Measurements from ENCODE around the gene POMGNT1.
"Not testable (repeated sequence)": the region's sequence is repeated elsewhere in the genome, so short reads cannot be mapped to it uniquely, and the experiment has no call there.

The POMGNT1 gene

DNA sequence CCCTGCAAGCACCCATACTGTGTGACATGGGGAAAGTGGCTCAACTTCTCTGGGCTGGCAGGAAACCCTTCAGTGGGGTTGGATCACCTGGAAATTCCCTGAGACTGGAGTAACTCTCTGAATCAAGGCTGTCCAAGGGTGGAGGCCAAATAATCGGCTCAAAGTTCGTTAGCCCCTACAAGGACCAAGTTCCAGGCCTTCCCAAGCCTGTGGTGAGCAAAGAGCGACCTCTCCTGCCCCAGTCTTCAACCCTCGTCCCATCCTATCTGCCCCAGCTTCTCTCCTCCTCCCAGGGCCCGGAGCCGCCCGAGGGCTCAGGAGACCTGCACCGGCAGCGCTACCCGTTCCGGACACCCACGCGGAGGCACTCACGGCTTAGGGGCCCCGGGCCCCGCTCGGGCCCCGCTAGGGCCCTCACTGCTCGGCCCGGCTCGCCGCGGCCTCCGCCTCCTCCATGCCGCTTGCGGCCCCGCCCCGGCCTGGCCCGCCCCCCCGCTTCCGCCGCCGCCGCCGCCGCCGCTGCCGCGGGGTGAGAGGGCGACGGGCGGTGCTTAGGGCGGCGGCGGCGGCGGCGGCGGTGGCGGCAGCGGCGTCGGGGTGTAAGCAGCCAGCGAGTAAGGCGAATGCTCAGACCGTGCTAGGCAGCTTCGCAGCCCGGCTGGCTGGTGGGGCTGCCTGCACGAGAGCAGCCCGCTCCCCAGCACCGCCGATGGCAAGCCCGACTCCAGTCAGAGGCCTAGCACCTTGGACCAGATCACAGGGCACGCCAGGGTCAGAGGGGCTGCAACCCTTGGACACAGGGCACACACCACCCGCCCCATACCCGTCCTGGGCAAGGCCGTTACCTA, at the start of gene POMGNT1:
POMGNT1 (minus strand) TSS at position 471 of the 848 bp plus-strand sequence. CDS start 613 bp downstream, outside the sequence.
- peak; percentile 55 for DNase-seq (ENCODE audit: low read depth)

DNA sequence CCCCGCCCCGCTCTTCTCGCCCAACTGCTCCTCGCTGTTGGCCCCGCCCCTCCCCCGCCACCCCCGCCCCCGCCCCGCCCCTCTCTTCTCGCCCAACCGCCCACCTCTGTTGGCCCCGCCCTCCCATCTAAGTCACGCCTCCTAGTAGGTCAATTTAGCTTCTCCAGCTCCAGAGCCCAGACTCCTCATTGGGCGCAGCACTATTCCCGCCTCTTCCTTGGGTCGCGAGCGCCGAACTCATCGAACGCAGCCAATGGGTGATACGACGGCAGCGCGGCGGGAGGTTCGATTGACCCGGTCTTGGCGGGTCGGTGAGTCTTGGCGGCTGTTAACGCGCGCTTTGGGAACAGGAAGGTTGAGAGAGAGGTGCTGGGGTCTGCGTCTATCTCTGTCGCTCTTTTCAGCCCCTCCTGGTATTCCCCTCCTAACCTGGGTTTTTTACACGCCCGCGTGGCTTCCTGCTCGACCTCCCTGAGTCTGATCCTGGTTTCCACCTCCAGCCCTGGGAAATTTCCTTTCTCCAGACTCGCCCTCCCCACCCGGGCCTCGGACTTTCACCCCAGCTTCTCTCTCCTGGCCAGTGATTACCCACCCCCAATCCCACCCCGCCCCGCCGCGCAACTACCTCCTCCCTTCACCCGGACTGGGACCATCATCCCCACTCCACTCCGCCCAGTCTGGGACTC, 49.3 kb upstream of the POMGNT1 start, which contains the start of gene RAD54L:
RAD54L (plus strand) TSS at position 328 of the 686 bp plus-strand sequence. CDS start 643 bp downstream, outside the sequence.
- DNase-seq (ENCODE audit: low read depth), result peak; percentile 89

DNA sequence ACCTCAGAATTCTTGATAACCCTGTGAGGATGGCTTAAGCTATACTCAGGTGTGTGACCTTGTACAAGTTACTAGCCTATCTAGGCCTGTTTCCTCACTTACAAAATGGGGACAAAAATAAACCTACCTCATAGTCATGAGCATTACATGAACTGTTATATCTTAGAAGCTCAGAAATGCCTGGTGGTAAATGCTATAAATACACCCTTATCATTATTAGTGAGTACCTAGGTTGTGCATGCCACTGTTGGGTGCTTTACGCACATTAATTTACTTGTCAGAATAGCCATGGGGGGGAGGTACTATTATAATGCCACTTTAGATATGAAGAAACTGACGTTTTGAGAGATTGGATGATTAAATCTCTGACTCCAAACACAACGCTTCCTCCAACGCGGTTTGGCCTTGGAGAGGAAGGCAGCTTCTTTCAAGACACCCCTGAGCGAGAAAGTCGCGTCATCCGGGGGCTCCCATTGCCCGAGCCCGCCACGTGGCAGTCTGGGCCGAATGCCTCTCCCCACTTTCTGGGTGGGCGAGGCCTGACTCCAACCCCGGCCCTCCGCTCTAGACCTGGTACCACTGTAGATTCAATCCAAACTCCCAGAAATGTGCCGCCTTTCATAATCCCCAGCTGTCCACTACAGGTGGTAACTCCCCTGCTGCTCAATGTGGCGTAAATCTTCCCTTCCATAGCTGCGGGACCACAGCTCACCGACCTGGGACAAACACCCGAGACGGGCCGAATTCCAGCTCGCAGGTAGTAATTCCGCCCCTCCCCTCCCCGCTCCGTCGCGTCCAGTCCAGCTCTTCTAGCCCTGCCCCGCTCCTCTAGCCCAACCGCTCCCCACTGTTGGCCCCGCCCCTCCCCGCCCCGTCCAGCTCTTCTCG, 48.6 kb upstream of the POMGNT1 start:
- DNase-seq (ENCODE audit: low read depth), result peak; percentile 27

DNA sequence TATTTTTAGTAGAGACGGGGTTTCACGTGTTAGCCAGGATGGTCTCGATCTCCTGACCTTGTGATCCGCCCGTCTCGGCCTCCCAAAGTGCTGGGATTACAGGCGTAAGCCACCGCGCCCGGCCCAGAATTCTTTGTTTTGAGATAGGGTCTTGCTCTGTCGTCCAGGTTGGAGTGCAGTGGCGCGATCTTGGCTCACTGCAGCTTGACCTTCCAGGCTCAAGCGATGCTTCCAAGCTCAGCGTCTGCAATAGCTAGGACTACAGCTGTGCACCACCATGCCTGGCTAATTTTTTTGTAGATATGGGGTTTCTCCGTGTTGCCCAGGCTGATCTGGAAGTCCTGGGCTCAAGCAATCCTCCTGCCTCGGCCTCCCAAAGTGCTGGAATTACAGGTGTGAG, 47.9 kb upstream of the POMGNT1 start:
- not testable (repeated sequence) for DNase-seq (ENCODE audit: low read depth)

DNA sequence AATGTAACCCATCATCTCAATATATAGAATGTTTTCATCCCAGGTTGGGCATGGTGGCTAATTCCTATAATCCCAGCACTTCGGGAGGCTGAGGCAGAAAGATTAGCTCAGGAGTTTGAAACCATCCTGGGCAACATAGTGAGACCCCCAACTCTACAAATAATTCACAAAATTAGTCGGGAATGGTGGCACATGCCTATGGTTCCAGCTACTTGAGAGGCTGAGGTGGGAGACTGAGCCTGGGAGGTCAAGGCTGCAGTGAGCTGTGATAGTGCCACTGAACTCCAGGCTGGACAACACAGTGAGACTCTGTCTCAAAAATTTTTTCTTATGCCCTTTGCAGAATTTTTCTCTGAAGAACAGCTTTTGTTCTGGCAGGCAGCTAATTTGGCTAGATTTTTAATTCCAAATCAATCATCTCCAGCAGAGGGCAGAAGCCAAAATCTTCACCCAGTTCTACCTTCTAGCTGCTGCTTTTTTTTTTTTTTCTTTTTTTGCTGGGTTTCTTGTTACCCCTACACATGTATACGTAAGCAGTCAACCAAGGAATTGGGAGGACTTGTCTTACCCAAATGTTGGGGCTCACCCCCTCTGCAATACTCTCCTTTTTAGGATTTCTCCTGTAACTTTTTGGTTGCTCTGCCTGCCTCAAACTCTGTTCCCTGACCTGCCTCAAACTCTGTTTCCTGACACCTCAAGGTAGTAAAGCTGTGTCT, 46.6 kb upstream of the POMGNT1 start:
- no peak for DNase-seq (ENCODE audit: low read depth)

DNA sequence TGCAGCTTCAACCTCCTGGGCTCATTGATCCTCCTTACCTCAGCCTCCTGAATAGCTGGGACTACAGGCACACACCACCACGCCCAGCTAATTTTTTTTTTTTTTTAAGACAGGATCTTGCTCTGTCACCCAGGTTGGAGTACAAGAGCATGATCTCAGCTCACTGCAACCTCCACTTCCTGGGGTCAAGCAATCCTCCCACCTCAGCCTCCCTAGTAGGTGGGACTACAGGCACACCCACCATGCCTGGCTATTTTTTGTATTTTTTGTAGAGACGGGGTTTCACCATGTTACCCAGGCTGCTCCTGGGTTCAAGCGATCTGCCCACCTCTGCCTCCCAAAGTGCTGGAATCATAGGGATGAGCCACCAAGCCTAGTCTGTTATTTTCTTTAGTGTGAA, 45.6 kb upstream of the POMGNT1 start:
- DNase-seq (ENCODE audit: low read depth), result not testable (repeated sequence)

DNA sequence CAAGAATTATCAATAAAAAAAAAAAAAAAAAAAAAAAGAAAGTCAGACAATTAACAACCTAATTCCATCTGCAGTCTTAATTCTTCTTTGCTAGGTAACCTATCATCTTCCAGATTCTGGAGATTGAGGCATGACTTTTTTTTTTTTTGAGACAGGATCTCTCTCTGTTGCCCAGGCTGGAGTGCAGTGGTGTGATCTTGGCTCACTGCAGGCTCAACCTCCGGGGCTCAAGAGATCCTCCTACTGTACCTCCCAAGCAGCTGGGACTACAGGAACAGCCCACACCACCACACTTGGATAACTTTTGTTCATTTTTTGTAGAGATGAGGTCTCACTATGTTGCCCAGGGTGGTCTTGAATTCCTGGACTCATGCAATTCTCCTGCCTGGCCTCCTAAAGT, 44.7 kb upstream of the POMGNT1 start:
- DNase-seq (ENCODE audit: low read depth), result no peak

DNA sequence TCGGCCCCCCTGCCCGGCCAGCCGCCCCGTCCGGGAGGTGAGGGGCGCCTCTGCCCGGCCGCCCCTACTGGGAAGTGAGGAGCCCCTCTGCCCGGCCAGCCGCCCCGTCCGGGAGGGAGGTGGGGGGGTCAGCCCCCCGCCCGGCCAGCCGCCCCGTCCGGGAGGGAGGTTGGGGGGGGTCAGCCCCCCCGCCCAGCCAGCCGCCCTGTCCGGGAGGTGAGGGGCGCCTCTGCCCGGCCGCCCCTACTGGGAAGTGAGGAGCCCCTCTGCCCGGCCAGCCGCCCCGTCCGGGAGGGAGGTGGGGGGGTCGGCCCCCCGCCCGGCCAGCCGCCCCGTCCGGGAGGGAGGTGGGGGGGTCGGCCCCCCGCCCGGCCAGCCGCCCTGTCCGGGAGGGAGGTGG, 43.5 kb upstream of the POMGNT1 start:
- not testable (repeated sequence) for DNase-seq (ENCODE audit: low read depth)

DNA sequence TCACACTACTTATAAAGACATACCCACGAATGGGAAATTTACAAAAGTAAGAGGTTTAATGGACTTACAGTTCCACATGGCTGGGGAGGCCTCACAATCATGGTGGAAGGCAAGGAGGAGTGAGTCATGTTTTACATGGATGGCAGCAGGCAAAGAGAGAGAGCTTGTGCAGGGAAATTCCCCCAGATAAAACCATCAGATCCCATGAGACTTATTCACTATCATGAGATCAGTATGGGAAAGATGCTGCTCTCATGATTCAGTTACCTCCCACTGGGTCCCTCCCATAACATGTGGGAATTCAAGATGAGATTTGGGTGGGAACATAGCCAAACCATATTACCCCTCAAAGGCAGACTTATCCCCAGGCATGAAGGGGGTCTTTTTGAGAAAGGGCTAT, 40.6 kb upstream of the POMGNT1 start:
- DNase-seq (ENCODE audit: low read depth), result not testable (repeated sequence)

DNA sequence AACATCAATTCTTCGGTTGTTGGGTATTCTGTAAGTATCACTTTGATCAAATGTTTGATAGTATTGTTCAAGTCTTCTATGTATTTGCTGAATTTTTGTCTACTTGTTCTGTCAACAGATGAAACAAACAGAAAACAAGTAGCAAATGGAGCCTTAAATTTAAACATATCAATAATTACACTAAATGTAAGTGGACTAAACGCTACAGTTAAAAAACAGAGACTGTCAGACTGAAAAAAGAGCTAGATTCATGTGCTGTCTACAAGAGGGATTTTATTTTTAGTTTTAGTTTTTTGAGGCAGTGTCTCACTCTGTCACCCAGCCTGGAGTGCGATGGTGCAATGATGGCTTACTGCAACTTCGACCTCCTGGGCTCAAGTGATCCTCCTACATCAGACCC, 38.6 kb upstream of the POMGNT1 start:
- DNase-seq (ENCODE audit: low read depth), result no peak

DNA sequence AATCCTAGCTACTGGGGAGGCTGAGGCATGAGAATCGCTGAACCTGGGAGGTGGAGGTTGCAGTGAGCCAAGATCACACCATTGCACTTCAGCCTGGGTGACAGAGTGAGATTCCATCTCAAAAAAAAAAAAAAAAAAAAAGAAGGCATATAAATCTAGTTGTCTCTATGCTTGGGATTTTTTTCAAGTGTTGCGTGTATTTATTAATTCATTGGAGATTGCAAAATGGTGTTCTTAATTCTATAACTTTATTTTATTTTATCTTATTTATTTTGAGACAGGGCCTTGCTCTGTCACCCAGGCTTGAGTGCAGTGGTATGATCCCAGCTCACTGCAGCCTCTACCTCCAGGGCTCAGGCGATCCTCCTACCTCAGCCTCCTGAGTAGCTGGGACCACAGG, 33.0 kb upstream of the POMGNT1 start:
- not testable (repeated sequence) for DNase-seq (ENCODE audit: low read depth)

DNA sequence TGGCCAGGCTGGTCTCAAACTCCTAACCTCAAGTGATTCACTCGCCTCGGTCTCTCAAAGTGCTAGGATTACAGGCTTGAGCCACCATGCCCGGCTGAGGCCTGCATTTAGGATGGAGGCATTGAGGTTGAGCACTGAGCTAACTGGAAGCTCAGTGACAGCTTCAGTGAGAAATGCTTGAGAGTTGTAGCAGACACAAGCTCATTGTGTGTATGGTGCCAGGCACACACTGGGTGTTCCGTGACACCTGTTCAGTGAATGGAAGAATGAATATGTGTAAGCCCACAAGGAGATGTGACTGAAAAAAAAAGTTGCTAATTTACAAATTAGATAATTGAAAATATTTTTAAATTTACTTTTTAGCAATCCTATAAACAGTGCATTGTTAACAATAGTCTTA, 26.7 kb upstream of the POMGNT1 start:
- no peak for DNase-seq (ENCODE audit: low read depth)

DNA sequence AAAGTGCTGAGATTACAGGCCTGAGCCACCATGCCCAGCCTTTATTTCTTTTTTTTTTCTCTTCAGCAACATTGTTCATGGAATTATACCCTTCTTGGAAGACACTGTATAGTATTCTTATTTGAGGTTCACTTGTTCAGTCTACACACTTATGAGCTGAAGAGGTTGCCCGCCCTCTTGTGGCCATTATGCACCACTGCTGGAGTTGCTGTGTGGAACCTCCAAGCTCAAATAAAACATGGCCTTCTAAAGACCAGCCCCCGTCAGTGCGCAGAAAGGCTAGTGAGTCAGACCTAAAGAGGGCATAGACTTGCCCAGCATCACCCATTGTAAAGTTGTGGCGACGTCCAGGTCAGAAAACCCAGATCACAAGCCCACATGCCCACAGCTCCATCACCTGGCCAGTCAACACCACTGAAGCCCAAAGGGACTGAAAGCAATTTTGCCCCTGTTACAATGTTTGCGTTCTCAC, 25.3 kb upstream of the POMGNT1 start:
- peak; percentile 25 for DNase-seq (ENCODE audit: low read depth)

DNA sequence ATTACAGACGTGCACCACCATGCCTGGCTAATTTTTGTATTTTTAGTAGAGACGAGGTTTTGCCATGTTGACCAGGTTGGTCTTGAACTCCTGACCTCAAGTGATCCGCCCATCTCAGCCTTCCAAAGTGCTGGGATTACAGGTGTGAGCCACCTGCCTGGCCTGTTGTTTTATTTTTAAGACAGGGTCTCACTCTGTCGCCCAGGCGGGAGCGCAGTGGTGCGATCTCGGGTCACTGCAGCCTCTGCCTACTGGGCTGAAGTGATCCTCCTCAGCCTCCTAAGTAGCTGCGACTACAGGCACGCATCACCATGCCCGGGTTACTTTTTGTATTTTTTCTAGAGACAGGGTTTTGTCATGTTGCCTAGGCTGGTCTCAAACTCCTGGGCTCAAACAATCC, 24.8 kb upstream of the POMGNT1 start:
- not testable (repeated sequence) for DNase-seq (ENCODE audit: low read depth)

DNA sequence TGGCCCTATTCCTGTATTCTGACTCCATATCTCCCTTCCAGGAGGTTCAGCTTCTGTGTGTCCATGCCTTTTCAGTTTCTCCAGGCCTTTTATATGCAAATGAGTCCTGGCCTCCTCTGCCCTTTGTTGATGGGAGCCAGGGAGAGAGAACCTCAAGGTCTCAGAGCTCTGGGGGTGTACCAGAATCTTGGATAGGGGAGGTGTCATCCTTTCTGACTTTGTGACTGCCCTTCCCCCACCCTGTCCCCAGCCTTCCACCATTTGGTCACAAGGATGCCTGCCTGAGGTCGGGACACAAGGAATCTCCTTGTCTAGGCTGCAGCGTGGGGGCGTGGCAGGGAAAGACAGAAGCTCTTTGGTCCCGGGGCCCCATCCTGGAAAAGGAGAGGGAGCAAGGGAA, 23.5 kb upstream of the POMGNT1 start:
- no peak for DNase-seq (ENCODE audit: low read depth)

DNA sequence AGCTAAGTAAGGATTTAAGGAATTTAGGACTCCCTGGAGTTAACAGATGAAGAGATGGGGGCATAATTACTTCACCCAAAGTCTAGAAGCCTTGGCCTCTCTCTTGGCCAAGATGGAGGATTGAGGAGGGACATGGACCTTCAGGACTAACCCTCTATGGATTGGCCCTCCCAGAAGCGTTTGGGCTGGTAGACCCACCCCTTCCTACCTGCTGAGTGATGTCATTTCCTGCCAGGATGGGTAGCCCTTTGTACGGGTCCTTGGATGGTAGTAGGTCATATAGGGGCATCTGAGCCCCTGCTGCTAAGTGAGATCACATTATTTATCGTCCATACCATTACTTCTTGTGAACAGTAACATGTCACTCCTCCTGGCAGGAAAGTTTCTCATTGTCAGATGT, 22.6 kb upstream of the POMGNT1 start:
- DNase-seq (ENCODE audit: low read depth), result no peak

DNA sequence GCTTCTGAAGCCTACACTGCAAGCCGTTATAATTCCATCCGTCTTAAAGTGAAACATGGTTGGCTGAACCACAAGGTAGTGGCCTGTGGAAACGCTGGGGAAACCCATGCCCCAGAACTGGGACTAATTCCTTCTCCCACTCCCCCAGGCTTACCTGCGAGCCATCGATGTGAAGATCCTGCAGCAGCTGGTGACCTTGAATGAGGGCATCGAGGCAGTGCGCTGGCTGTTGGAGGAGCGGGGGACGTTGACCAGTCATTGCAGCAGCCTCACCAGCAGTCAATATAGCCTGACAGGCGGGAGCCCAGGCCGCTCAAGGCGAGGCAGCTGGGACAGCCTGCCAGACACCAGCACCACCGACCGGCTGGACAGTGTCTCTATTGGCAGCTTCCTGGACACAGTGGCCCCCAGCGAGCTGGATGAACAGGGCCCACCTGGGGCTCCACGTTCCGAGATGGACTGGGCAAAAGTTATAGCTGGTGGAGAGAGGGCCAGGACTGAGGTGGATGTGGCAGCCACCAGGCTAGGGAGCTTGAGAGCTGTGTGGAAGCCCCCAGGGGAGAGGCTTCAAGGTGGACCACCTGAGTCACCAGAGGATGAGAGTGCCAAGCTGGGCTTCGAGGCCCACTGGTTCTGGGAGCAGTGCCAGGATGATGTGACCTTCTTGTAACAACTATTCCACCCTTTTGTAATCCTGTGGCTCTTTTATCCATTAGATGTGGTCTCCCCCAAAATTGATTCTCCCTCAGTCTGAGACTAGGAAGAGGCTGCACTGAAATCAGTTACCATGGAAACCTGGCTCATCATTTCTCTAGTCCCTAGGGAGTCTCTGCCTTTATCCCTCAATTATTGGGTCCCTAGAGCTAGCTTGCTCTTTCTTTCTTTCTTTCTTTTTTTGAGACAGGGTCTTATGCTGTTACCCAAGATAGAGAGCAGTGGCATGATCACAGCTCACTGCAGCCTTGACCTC, 21.6 kb upstream of the POMGNT1 start:
- no peak for DNase-seq (ENCODE audit: low read depth)

DNA sequence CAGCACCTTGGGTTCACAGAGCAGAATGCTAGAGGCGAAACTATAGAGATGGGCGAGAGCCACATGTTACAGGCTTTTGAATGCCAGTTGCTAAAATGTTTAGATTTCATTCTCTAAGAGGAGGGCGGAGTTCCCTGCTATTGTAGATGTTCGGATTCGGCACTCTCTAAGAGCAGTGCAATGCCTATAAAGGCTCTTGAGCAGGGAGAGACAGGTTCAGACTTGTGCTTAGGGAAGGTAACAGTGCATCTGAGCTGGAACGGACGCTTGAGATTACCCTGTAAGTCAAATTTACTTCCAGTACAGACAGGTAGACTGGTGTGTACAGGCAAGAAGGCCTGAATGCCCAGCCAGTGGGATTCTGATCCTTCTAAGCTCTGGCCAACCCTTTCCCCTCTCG, 20.2 kb upstream of the POMGNT1 start:
- no peak for DNase-seq (ENCODE audit: low read depth)

DNA sequence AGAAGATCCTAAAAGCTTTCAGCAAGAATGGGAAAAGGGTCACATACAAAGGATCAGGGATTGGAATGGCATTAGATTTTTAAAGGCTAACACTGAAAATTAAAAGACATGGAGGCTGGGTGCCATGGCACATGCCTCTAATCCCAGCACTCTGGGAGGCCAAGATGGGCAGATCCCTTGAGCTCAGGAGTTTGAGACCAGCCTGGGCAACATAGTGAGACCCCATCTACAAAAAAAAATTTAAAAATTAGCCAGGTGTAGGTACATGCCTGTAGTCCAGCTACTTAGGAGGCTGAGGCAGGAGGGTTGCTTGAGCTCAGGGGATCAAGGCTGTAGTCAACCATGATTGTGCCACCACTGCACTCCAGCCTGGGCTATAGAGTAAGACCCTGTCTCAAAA, 17.3 kb upstream of the POMGNT1 start:
- no peak for DNase-seq (ENCODE audit: low read depth)

DNA sequence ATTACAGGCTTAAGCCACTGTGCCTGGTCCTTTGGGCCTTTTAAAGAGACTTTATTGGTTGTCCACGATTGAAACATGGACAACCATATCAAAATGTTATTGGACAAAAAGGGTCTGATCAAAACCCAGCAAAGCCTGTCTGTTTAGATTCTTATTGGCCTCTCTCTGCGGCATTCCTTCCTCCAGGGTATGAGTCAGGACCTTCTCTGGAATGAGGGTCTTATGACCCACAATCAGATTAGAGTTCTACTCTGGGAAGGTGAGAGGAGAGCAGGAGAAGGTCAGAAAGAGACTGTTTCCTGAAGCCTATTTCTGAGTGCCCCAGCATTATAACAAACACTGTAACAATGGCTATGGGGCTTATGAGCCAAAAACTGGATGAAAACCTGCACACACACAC, 12.8 kb upstream of the POMGNT1 start:
- no peak for DNase-seq (ENCODE audit: low read depth)
